Activated CD4-positive, alpha-beta T cell treated with anti-CD3 and anti-CD28 coated beads, Interleukin-2, amount 50 U/mL, for 24 hours (primary cell): ENCODE measurements around the gene DEPDC1B.
"Not testable (repeated sequence)": the region's sequence is repeated elsewhere in the genome, so short reads cannot be mapped to it uniquely, and the experiment has no call there.

Source experiments
- DNase-seq, 2 donors: peaks; one replicate each; pipeline ENCODE4 v3.0.0-alpha.2; 2020; ENCODE audit warnings: low read depth in 1 of 2, low spot score in 1 of 2

DEPDC1B gene

DNA sequence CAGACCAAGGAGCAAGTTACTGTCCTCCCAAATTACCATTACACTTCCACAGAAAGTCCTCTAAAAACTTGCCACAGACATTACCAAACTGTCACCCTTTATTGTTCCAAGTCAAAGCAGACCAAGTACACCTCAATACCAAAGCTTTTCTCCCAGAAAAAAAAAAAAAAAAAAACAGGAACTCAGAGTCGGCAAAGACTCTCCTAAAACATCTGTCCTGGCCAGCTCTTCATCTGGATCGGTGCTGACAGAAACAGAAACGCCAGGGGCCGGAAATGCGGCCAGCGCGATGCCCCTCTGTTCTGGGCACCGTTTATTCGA lies 718 bp downstream of the DEPDC1B start:
- no peak for DNase-seq

DNA sequence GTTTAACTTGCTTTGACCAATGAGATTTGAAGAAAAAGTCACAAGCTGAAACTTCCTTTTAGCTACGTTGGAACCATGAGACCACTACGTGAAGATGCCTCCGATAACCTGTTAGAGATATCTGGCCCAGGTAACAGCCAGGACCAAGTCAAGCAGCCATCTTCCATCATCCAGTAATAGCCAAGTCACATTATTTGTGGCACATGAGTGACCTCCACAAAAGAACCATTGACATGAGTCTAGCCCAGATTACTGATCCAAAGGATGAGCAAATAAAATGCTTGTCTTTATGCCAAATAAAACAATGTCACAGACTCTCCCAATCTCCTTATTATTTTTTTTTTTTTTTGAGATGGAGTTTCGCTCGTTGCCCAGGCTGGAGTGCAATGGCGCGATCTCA lies 1.6 kb downstream of the DEPDC1B start:
- DNase-seq, result no peak

DNA sequence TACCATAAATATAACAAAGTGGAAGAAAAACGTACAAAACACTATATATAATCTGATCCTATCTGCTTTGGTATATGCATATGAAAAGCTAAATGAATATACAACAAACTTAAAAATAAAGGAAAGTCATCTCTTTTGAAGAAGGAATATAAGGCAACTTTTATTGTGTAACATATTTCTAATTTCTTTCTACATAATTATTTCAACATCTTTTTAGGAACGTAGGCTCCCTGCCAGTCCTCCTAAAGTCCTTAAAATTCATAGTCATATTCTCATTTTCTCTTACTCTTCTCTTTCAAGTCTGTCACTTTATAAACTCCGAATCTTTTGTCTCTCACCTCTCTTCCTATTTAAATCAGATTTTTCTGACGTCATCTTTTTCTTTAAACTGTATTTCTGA lies 9.6 kb downstream of the DEPDC1B start:
- DNase-seq, result no peak

DNA sequence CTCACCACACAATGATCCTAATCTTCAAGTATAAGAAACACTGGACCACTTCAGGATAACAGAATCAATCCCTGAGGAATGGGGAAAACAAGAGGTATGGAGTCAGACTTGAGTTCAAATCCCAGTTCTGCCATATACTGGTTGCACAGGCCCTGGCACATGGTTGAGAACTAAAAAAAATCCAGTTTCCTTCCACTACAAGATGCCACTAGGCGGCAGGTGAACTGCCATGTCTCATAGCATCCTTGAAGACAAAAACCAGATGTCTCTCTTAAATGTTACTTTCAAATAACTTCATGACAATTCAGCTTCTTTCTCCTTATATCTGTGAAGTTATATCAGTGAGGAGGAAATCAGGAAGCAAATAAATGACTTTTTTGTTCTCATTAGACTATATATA lies 11.0 kb downstream of the DEPDC1B start:
- no peak for DNase-seq

DNA sequence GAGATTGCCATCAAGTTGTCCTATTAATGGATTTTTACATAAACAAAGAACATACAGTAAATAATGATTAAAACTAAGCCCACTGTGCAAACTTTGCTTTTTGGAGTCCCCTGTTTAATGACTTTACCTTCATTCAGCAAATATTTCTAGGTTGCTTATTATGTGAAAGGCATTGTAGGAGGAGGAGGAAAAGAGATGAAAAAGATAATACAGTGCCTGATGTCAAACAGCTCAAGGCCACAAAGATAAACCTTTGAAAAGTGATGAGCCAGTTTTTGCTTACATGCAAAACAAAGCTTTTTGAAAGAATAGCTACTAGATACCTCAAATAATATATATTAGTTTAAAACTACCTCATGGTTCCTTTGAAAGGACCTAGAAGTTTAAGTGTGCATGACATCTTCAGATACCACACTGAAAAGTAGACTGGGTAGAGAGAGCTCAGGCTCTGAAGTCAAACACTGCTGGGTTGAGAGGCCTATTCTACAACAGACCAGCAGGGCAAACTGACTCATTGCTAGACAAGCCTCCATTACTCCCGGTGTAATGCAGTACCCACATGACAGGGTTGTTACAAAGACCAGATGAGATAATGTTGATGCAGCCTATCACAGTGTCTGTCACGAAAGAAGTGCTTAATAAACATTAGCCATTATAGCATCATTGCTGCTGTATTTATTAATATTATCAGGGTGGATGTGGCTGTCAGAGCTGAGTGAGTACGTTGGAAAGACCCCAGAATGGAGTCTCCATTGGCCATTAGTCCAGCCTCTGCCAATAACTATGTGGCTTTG lies 11.8 kb downstream of the DEPDC1B start:
- no peak for DNase-seq

DNA sequence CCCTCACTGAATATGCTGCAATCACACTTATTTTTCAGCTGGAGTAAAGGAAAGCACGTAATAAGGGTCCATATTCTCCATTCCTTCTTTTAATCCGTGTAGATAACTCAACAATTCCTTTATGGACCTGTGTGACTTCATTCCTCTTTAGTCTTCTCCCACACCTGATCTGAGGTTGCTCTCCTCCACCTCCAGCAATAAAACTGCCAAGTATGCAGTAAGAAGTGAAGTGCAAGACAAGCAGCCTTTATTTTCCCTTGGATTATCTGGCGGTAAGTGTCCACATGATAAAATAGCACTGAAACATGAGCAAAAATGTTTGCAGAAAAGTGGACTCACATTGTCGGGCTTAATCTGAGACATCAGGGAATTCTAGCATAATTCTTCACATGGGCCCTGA lies 13.8 kb downstream of the DEPDC1B start:
- DNase-seq, result no peak

DNA sequence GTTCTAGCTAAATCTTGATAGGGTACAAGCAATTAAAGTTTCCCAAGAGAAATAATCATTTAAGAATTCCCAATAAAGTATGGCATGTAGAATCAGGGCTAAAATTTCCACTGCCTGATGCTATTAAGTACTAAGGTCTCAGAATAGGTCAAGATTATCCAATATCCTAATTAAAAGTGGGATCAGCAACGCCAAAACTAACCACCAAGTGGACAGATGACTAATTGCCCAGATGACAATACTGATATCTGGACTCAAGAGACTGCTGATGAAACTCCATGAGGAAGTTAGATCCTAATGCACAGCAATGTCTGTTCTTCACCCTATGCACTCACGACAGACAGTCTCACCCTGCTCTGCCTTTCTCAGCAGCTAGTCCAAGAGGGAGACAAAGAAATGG lies 14.3 kb downstream of the DEPDC1B start:
- DNase-seq, result no peak

DNA sequence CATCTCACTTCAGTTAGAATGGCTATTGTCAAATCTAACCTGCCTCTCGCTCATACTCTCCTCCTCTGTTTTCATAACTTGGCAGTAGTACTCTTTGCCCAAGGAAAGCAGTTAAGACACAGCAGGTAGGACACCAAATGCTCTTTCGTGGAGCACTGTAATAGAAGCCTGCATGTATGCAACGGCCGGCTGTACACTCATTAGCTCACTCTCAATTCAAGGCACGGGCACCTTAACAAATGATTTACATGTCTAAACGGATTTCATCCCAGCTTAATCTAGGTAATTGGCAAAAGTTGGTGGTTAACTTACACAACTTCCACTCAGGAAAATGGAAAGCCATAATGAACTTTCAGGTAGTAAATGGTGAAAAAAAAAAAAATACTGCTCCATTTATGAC lies 14.9 kb downstream of the DEPDC1B start:
- no peak for DNase-seq

DNA sequence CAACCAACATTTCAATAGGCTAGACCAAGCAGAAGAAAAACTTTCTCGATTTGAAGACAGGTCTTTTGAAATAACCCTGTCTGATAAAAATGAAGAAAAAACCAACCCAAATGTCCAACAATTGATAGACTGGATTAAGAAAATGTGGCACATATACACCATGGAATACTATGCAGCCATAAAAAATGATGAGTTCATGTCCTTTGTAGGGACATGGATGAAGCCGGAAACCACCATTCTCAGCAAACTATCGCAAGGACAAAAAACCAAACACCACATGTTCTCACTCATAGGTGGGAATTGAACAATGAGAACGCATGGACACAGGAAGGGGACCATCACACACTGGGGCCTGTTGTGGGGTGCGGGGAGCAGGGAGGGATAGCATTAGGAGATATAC lies 18.0 kb downstream of the DEPDC1B start:
- DNase-seq, result not testable (repeated sequence)

DNA sequence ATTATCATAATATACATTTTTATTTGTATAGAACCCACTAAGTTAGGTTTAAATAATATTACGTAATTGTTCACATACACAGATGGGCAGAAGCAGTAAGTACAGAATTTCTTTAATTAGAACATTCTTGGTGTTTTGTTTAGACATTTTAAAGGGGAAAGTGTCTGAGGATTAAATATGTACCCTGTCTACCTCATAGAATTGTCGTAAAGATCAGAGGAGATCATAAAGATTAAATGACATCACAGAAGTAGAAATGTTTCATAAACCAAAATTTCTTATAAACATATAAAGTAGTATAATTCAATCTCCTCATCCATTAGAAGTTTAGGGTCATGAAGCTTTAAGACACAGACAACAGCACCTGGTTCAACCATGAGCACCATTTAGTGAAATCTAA lies 20.1 kb downstream of the DEPDC1B start:
- DNase-seq, result no peak

DNA sequence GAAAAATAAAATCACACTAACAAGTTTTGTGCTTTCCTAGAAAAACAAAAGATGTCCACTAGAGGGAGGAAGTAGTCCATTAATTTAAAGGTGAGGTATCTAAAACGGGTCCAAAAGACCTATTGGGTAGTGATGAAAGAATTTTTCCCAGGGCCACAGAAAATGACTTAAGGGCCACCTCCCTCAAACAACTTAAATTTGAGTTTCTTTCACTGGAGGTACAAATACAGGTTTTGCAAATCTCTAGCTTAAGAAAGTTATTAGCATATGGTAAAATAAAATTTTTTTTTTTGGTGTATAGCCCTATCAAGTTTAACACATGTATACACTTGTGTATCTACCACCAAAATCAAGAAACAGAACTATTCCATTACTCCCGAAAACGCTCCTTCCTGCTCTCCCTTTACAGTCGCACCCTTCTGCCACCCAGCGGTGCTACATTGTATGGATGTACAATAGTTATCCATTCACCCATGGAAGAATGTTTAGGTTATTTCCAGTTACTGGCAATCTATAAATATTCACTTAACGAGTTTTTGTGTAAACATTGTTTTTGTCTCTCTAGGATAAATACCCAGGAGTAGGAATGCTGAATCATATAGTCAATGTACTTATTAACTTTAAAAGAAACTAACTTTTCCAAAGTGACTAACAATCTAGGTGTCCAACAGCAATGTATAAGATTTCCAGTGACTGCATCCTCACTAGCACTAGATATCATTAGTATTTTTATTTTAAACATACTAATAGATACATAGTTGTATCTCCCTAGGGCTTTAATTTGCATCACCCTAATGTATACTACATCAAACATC lies 21.9 kb downstream of the DEPDC1B start:
- DNase-seq, result no peak

DNA sequence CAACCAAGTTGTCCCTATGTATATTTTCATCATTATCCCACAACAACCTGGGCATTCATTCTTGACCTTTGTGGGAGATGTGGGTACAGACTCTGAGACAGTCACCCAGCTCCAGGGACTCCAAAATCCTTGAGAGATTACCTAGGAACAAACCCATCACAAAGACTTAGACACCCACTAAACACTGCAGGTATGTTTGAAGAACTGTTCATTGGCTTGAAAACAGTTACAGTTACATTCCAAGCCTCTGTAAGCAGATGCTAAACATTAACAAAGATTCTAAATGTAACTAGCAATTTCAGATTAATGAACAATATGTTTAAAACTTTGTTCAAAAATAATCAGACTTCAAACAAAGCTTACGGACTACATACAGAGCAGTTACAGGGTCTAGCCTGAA lies 24.7 kb downstream of the DEPDC1B start:
- no peak for DNase-seq

DNA sequence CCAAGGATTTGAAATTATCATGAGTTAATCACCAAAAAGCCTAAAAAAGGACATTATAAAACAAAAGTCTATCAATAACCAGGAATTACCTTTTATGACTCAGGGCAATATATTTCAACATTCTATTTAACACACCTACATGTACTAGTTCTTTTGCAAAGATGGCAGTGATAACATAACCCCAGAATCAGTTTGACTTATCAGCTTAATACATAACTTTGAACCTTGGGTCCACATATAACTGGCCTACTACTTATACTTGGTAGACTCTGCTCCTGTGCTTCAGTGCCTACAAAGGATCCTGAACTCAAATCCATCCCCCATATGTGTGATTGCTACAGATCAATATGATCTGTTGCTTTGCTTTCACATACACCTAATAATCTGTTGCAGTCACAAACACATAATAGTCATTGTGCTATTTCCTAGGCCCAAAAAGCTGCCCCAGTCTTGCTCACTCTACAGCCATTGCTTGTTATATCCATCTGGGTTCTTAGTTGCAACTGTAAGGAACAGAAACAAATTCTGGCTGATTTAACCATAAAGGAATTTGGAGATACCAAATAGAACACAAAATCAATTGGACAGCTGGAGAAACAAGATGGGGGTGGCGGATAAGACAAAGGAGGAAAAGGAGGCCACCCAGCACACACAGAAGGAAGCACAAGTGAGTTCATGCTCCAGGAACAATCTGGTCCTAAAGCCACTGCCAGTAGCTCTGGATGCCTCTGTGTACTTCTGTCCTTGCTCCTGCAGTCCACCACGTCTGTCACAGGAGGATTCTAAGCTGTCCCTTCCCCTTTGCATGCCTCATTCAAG lies 25.5 kb downstream of the DEPDC1B start:
- no peak for DNase-seq

DNA sequence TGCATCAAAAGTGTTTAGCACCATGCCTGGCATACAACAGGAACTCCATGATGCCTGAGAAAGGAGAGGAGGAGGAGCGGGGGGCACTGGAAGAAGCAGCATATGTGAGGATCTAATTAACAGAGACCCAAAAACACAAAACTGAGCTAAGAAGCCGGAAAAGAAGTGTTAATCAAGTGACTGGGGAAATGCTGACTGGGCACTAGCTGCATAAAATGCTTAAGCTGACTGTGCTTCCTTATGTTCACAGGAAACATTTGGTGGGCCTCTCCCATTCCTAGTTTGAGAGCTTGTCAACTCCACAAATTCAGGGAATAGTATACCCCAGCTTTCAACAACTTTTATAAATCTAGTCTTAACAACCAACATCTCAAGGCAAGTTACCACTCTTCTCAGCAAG lies 26.6 kb downstream of the DEPDC1B start:
- no peak for DNase-seq

DNA sequence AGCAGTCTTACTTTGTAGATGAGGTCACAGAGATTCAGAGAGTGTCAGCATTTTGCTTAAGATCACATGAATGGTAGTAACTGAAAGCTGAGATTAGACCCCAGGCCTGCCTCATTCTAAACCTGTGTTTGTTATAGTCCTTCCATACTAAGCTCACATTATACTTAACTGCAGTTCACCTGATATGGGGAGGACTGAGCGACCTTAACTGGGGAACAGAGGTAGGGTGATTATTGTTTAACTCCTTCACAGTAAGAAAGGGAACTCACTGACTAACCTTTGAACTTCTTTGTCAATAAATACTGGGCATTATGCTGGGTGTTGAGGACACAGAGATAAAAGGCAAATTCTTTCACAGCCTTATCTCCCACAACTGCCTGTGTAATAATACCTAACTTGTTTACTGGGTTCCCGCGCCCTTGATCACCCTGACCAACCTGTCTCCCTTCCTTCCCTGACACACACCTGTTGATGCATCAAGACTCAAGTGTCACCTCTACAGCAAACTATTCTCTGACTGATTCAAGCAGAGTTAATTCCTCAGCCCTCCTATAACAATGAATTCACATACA lies 27.2 kb downstream of the DEPDC1B start:
- DNase-seq, result no peak

DNA sequence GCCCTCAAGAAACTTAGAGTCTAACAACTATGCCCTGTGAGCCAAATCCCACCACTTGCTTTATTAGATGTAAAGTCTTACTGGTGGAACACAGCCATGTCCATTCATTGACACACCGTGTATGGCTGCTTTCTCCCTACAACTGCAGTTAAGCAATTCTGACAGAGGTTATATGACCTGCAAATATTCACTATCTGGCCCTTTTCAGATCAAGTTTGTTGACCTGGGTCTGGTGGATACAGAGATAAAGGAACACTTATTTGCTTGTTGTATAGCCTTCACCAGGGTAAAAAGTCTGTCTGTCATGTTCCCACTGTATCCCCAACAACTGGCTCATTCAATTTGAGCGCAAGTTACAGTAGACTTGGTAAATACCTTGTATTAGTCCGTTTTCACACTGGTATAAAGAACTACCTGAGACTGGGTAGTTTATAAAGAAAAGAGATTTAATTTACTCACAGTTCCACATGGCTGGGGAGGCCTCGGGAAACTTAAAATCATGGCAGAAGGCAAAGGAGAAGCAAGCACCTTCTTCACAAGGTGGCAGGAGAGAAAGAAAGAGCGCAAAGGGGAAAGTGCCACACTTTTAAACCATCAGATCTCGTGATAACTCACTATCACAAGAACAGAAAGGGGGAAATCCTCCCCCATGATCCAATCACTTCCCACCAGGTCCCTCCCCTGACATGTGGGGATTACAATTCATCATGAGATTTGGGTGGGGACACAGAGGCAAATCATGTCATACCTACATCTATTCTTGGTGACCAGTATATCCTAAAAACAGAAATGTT lies 27.9 kb downstream of the DEPDC1B start:
- no peak for DNase-seq

DNA sequence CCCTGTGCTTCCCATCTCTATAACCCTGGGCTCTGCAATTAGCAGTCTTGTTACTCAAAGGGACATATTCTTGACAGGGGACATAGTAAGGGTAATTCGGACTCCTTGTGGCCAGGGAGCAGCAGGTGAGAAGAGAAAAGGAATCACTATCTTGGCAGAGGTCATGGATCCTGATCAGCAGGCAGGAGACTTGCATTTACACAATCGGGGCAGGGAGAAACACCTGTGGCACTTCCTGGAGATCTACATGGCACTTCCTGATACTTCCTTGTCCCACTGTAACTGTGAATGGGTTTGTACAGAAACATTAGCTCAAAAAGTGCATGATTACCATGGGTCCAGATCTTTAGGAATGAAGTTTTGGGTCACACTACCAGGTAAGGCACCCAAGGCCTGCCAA lies 29.2 kb downstream of the DEPDC1B start:
- DNase-seq, result no peak

DNA sequence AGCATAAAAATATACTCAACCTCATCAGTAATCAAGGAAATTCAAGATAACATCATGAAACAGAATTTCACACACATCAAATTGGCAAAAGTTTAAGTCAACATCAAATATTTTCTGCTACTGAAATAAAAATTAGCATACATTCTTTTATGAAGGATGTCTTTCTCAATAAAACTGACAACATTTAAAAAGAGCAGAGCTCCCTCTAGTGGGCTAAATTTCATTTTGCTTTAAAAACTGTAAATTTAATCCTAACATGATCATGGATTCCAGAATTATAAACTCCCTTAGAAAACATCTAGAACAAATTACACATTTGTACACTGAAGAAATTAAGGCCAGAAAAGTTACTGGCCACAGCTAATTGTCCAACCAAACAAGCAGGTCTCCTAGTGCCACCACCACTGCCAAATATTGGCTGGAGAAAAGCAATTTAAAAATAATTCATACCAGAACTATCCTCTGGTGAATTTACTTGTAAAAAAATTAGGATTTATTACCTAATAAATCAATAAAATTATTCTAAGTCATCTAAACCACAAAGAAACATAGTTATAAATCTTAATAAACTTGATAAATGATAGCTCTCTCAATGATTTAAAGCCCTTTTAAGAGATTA lies 31.2 kb downstream of the DEPDC1B start:
- no peak for DNase-seq

DNA sequence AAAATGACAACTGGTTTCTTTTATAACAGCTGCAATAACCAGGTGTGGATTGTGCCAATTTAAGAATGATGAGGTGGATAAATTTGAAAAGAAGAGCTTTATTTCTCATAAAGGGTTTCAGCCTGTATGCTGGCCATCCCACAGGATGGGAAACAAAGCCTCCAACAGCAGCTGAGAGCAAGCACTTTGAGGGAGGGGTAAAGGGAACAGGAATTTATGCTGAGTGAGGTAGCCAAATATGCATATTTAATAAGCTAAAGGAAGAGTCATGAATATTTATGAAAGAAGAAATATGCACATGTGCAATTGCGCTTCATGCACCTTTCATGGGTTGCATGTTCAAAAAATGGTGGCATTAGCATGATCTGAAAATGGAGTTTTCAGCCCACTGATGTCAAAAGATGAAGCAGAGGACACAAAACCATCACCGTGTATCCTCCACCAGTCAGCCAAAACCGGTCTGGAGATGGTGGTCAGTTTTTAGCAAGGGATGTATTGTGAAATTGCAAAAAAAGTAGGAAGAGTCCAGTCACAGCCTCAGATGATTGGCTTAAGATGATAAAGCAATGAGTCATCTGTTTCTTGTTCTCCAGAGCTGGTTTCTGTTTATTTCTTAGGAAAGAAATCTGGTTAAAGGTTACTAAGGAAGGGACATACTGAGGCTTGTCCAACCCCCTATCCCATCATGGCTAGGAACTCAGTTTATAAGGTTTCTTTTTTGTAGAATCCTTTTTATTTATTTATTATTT lies 47.9 kb downstream of the DEPDC1B start:
- no peak for DNase-seq
